Caco-2 (cell line): Measurements from ENCODE around the gene B2M. TPM values are rescaled to one million over a fixed set of nuclear protein-coding genes. Genes with fewer than 3 reads are reported as not detected.
"Not testable (repeated sequence)": the region's sequence is repeated elsewhere in the genome, so short reads cannot be mapped to it uniquely, and the experiment has no call there.

Source experiments
- BruUV-seq: library from RNA; stranded (reverse); fragments of 400-500 nt; replicated peaks from 2 replicates; lab custom pipeline; 2021; lab: Mats Ljungman, UMichigan
- CTCF ChIA-PET: fragments of 300-600 bp; sonication (Branson Sonifier 250); formaldehyde crosslinking; loops from one replicate; lab custom pipeline; 2022; ENCODE audit warnings: antibody characterized with exemption; lab: Charles Lee
- POLR2A ChIA-PET: fragments of 300-600 bp; sonication (Branson Sonifier 250); formaldehyde crosslinking; loops from one replicate; lab custom pipeline; 2022; ENCODE audit warnings: antibody characterized with exemption; lab: Charles Lee
- DNase-seq, 2 experiments: peaks; one replicate each; pipeline versions ENCODE4 v3.0.0 to v3.0.0-alpha.2; 2020 to 2022
- H3K27me3 ChIP-seq: replicated peaks from 2 replicates; pipeline ENCODE4 v1.6.0; 2011; ENCODE audit warnings: low read length; ENCODE audit not compliant: control insufficient read depth, insufficient read depth
- H3K36me3 ChIP-seq: 2 replicates; pipeline ENCODE4 v1.5.1; 2011; ENCODE audit warnings: low read length; ENCODE audit not compliant: control insufficient read depth, insufficient read depth
- H3K4me1 ChIP-seq: fragments of 250-450 bp; sonication (Bioruptor Pico); 2 replicates; pipeline ENCODE4 v1.5.1; 2020; ENCODE audit warnings: mild to moderate bottlenecking
- H3K4me3 ChIP-seq: 2 replicates; pipeline ENCODE4 v1.5.1; 2011; ENCODE audit warnings: low read depth, mild to moderate bottlenecking, control low read depth, low read length
- H3K9me3 ChIP-seq: fragments of 250-450 bp; sonication (Bioruptor Pico); 2 replicates; pipeline ENCODE4 v1.5.1; 2020; ENCODE audit warnings: mild to moderate bottlenecking, moderate library complexity
- H3K27ac Mint-ChIP-seq: one replicate; pipeline ENCODE4 v1.8.0; 2022; ENCODE audit warnings: mixed read lengths; ENCODE audit not compliant: unreplicated experiment
- H3K27me3 Mint-ChIP-seq: one replicate; pipeline ENCODE4 v1.8.0; 2022; ENCODE audit warnings: mixed read lengths; ENCODE audit not compliant: insufficient read depth, unreplicated experiment
- H3K36me3 Mint-ChIP-seq: one replicate; pipeline ENCODE4 v1.8.0; 2022; ENCODE audit warnings: mild to moderate bottlenecking, mixed read lengths; ENCODE audit not compliant: insufficient read depth, unreplicated experiment
- H3K4me1 Mint-ChIP-seq: one replicate; pipeline ENCODE4 v1.8.0; 2022; ENCODE audit warnings: low read depth, mixed read lengths; ENCODE audit not compliant: unreplicated experiment
- H3K4me3 Mint-ChIP-seq: one replicate; pipeline ENCODE4 v1.8.0; 2022; ENCODE audit warnings: mild to moderate bottlenecking, moderate library complexity, mixed read lengths; ENCODE audit not compliant: unreplicated experiment
- H3K9me3 Mint-ChIP-seq: one replicate; pipeline ENCODE4 v1.8.0; 2022; ENCODE audit warnings: mixed read lengths; ENCODE audit not compliant: unreplicated experiment
- intact Hi-C: fragments of 100-400 bp; cut with micrococcal nuclease; formaldehyde crosslinking; loops from one replicate; pipeline ENCODE4 v1.10.0; 2022; ENCODE audit not compliant: unreplicated experiment
- total RNA-seq: library from RNA; stranded (reverse); gene quantifications from 2 replicates; pipeline ENCODE4 v1.2.3, GENCODE V29; 2022
- TF ChIP-seq, protein P1 (sequence below), 2 experiments: fragments of 200-600 bp in 1 of 2; IDR thresholded peaks; 1 replicate in 1 of 2; 2 replicates in 1 of 2; pipeline versions ENCODE4 v1.5.1 to v1.8.0; 2011 to 2022; ENCODE audit warnings: antibody characterized with exemption in 1 of 2, control low read depth in 1 of 2, inconsistent platforms in 1 of 2, low read depth in 1 of 2, low read length in 1 of 2, mild to moderate bottlenecking in 1 of 2, moderate library complexity in 1 of 2; ENCODE audit not compliant: insufficient read depth in 1 of 2, severe bottlenecking in 1 of 2, unreplicated experiment in 1 of 2

The B2M gene
- total RNA-seq, 1 experiment from 2014 or later, result 269 TPM

DNA sequence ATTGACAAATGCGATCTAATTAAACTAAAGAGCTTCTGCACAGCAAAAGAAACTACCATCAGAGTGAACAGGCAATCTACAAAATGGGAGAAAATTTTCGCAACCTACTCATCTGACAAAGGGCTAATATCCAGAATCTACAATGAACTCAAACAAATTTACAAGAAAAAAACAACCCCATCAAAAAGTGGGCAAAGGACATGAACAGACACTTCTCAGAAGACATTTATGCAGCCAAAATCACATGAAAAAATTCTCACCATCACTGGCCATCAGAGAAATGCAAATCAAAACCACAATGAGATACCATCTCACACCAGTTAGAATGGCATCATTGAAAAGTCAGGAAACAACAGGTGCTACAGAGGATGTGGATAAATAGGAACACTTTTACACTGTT, 32.1 kb downstream of the B2M start:
- CTCF ChIA-PET, BruUV-seq, H3K4me3 Mint-ChIP-seq: not testable (repeated sequence)

DNA sequence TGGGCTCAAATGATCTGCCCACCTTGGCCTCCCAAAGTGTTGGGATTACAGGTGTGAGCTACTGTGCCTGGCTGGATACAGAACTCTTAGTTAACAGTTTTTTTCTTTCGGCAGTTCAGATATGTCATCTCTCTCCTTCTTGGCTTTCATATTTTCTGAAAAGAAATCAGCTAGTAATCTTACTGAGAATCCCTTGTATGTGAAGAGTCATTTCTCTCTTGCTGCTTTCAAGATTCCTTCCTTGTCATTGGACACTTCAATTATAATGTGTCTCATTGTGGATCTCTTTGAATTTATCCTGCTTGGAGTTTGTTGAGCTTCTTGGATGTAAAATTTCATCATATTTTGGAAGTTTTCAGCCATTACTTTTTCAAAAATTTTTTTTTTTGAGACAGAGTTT, 42.0 kb downstream of the B2M start:
- DNase-seq, result no peak
- Mint-ChIP-seq H3K27me3 (peaks cover 4% of the 10 kb centered on the region), H3K4me1 (no peaks in the 10 kb centered on the region), H3K27ac (no peak overlapping the region), H3K9me3 (peaks cover 12% of the 10 kb centered on the region), H3K4me3 (no peak overlapping the region), H3K36me3 (no peaks in the 10 kb centered on the region)
- CTCF ChIA-PET, result interaction anchor here (0.7 kb wide), 1 partner anchor 11 kb away, joined by 3 read pairs; no protein-coding TSS in a partner anchor
- H3K9me3 ChIP-seq, result 0 out of 2 replicates have a peak, but pooled peaks cover 3% of the 10 kb centered on the region
- no peak overlapping the region for H3K4me3 ChIP-seq
- intact Hi-C loops, result no loop called here
- TF ChIP-seq, protein P1, sequence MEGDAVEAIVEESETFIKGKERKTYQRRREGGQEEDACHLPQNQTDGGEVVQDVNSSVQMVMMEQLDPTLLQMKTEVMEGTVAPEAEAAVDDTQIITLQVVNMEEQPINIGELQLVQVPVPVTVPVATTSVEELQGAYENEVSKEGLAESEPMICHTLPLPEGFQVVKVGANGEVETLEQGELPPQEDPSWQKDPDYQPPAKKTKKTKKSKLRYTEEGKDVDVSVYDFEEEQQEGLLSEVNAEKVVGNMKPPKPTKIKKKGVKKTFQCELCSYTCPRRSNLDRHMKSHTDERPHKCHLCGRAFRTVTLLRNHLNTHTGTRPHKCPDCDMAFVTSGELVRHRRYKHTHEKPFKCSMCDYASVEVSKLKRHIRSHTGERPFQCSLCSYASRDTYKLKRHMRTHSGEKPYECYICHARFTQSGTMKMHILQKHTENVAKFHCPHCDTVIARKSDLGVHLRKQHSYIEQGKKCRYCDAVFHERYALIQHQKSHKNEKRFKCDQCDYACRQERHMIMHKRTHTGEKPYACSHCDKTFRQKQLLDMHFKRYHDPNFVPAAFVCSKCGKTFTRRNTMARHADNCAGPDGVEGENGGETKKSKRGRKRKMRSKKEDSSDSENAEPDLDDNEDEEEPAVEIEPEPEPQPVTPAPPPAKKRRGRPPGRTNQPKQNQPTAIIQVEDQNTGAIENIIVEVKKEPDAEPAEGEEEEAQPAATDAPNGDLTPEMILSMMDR (IDR thresholded peaks at IDR 0.05; ENCODE audit: insufficient read depth in 1 of 2, low read depth in 1 of 2, low read length in 1 of 2, severe bottlenecking in 1 of 2, unreplicated experiment in 1 of 2), result no peak
- POLR2A ChIA-PET, result no interaction called here
- no peaks in the 10 kb centered on the region for H3K36me3 ChIP-seq
- no peaks in the 10 kb centered on the region for H3K27me3 ChIP-seq
- no peaks in the 10 kb centered on the region for H3K4me1 ChIP-seq
- BruUV-seq, result no TSS peak

More for the DNA sequence above, 32.1 kb downstream of the B2M start:
- H3K4me3 ChIP-seq, H3K27me3 Mint-ChIP-seq, H3K4me1 ChIP-seq, intact Hi-C loops, H3K27ac Mint-ChIP-seq, DNase-seq, H3K9me3 ChIP-seq, H3K27me3 ChIP-seq, H3K36me3 ChIP-seq, H3K9me3 Mint-ChIP-seq, H3K4me1 Mint-ChIP-seq, H3K36me3 Mint-ChIP-seq, POLR2A ChIA-PET: not testable (repeated sequence)

DNA sequence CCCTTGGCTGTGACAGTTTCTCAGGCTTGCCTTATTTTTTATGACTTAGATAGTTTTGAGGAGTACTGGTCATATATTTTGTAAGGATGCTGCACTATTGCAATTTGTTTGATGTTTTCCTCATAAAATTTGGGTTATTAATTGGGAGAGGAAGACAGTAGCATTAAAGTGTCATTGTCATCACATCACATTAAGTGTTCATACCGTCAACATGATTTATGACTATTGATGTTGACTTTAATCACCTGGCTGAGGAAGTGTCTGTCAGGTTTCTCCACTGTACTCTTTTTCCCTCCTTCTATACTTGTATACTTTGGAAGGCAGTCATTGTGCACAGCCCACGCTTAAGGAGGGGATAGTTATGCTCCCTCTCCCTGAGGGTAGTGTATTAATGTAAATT, 51.9 kb downstream of the B2M start:
- no peaks in the 10 kb centered on the region for H3K36me3 Mint-ChIP-seq
- TF ChIP-seq, protein P1 (IDR thresholded peaks at IDR 0.05; ENCODE audit: insufficient read depth in 1 of 2, low read depth in 1 of 2, low read length in 1 of 2, severe bottlenecking in 1 of 2, unreplicated experiment in 1 of 2), result no peak
- H3K36me3 ChIP-seq, result no peaks in the 10 kb centered on the region
- POLR2A ChIA-PET, result no interaction called here
- no peak for DNase-seq
- peaks cover 9% of the 10 kb centered on the region for H3K9me3 Mint-ChIP-seq
- no peak overlapping the region for H3K4me3 Mint-ChIP-seq
- no peaks in the 10 kb centered on the region for H3K9me3 ChIP-seq
- intact Hi-C loops, result no loop called here
- H3K4me1 ChIP-seq, result no peaks in the 10 kb centered on the region
- no peak overlapping the region for H3K4me3 ChIP-seq
- no peaks in the 10 kb centered on the region for H3K27me3 ChIP-seq
- BruUV-seq, result no TSS peak
- H3K27me3 Mint-ChIP-seq, result peaks cover 14% of the 10 kb centered on the region
- no peaks in the 10 kb centered on the region for H3K4me1 Mint-ChIP-seq
- no peak overlapping the region for H3K27ac Mint-ChIP-seq
- CTCF ChIA-PET, result no interaction called here
